ENCODE results near the gene HCRT. TPM values are rescaled to one million over a fixed set of nuclear protein-coding genes. Genes with fewer than 3 reads are reported as not detected.

HCRT gene
- total RNA-seq, 1 donor, result not detected

DNA sequence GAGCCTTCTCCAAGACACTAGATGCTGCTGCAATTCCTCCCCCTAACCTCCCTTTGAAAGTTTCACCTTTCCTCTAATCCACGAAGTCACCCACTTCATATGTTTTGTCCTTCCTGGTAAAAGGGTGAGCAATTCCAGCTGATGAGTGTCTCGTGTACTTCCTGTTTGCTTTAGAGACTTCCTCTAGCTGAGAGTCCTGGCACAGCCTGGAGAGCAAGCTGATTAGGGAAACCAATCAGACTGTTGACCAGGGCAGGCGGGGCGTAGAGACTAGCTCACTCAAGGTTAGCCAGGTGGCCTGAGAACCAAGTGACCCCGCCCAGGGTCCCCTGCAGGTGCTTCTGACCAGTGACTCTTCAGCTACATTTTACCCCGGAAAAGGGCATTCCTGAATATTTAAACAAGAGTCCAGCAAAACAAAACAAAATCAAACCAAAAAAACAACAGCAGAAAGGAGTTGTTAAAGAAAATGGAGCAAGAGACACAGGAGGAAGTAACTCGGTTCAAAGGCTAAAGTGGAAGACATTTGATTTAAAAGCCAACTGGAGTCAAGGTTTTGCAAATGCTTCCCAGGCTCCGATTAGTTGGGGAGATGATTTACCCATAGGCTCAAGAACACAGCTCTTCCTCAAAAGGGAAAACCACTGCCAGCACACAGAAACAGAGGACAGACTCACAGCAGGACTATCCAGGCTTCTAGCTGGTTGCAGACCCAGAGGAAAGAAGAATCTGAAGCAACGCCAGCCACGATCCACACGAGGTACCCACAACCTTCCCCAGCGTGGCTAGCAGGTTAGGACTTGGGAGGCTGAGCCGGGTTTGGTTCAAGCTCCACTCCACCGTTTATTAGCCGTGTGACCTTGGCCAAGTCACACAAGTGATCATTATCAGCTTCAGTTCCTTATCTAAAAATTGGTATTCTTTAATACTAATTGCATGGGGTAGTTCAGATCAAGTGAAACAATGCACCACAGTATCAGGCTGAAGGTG, 49.3 kb downstream of the HCRT start:
- Histone ChIP-seq H3K4me3 (ENCODE audit: insufficient read depth, low read length) (no peak overlapping the region), H4K20me1 (ENCODE audit: insufficient read depth, low read length) (peaks cover 69% of the 10 kb centered on the region), H3K4me1 (ENCODE audit: insufficient read depth, low read length) (peaks cover 38% of the 10 kb centered on the region), H3K27ac (ENCODE audit: low read depth, low read length) (peak overlapping the region; percentile 24), H3K79me2 (ENCODE audit: insufficient read depth, low read length) (peaks cover 97% of the 10 kb centered on the region), H3K9me3 (ENCODE audit: low read depth, low read length) (no peaks in the 10 kb centered on the region), H3K4me2 (ENCODE audit: insufficient read depth, low read length) (peak overlapping the region; percentile 9), H3K27me3 (ENCODE audit: insufficient read depth, low read length) (no peaks in the 10 kb centered on the region), H3K36me3 (ENCODE audit: insufficient read depth, low read length) (peaks cover 11% of the 10 kb centered on the region), H2AFZ (ENCODE audit: low read length) (no peak overlapping the region)
- DNase-seq (ENCODE audit: insufficient read length, low spot score, missing footprints), result peak; percentile 90
- TF ChIP-seq, protein P1, sequence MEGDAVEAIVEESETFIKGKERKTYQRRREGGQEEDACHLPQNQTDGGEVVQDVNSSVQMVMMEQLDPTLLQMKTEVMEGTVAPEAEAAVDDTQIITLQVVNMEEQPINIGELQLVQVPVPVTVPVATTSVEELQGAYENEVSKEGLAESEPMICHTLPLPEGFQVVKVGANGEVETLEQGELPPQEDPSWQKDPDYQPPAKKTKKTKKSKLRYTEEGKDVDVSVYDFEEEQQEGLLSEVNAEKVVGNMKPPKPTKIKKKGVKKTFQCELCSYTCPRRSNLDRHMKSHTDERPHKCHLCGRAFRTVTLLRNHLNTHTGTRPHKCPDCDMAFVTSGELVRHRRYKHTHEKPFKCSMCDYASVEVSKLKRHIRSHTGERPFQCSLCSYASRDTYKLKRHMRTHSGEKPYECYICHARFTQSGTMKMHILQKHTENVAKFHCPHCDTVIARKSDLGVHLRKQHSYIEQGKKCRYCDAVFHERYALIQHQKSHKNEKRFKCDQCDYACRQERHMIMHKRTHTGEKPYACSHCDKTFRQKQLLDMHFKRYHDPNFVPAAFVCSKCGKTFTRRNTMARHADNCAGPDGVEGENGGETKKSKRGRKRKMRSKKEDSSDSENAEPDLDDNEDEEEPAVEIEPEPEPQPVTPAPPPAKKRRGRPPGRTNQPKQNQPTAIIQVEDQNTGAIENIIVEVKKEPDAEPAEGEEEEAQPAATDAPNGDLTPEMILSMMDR (IDR thresholded peaks at IDR 0.05; ENCODE audit: extremely low read depth, low read depth, low read length), result no peak

DNA sequence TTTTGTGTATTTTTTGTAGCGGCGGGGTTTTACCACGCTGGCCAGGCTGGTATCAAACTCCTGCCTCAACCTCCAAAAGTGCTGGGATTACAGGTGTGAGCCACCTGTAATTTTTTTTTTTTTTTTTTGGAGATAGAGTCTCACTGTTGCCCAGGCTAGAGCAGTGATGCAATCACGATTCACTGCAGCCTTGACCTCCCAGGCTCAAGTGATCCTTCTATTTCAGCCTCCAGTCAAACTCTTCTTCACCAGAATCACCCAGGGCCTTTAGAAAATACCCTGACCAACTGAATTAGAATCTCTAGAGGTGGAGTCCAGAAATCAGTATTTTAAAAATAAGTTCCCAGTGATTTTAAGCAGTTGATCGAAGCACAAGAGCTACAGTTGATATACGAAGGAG, 50.1 kb downstream of the HCRT start:
- Histone ChIP-seq H4K20me1 (ENCODE audit: insufficient read depth, low read length) (peaks cover 75% of the 10 kb centered on the region), H3K27ac (ENCODE audit: low read depth, low read length) (peak overlapping the region; percentile 24), H3K4me3 (ENCODE audit: insufficient read depth, low read length) (no peak overlapping the region), H3K27me3 (ENCODE audit: insufficient read depth, low read length) (no peaks in the 10 kb centered on the region), H3K4me1 (ENCODE audit: insufficient read depth, low read length) (peaks cover 38% of the 10 kb centered on the region), H3K36me3 (ENCODE audit: insufficient read depth, low read length) (peaks cover 15% of the 10 kb centered on the region), H3K79me2 (ENCODE audit: insufficient read depth, low read length) (peaks cover 98% of the 10 kb centered on the region), H2AFZ (ENCODE audit: low read length) (no peak overlapping the region), H3K4me2 (ENCODE audit: insufficient read depth, low read length) (no peak overlapping the region), H3K9me3 (ENCODE audit: low read depth, low read length) (no peaks in the 10 kb centered on the region)
- DNase-seq (ENCODE audit: insufficient read length, low spot score, missing footprints), result no peak
- TF ChIP-seq, protein P1 (IDR thresholded peaks at IDR 0.05; ENCODE audit: extremely low read depth, low read depth, low read length), result no peak

Other genes with a start within 250 kb of the HCRT start
- 87.6 and 96.4 TPM in 2 replicates for gene CNP, start 218.7 kb downstream of the HCRT start, total RNA-seq
- 75.3 and 76.3 TPM in 2 replicates for gene DNAJC7, start 168.0 kb downstream of the HCRT start, total RNA-seq
- 38.0 and 39.1 TPM in 2 replicates for gene NKIRAS2, start 165.4 kb downstream of the HCRT start, total RNA-seq
- gene C17orf113, start 134.9 kb downstream of the HCRT start, total RNA-seq, result under 0.01 and 0.29 TPM in 2 replicates
- gene ZNF385C, start 87.0 kb downstream of the HCRT start, total RNA-seq, result not detected in 2 replicates
- 18.5 and 23.0 TPM in 2 replicates for gene DHX58, start 72.7 kb downstream of the HCRT start, total RNA-seq
- 8.3 and 9.0 TPM in 2 replicates for gene KAT2A, start 64.1 kb downstream of the HCRT start, total RNA-seq
- not detected in 2 replicates for gene HSPB9, start 62.6 kb downstream of the HCRT start, total RNA-seq
- gene RAB5C, start 30.5 kb downstream of the HCRT start, total RNA-seq, result 80.0 and 90.5 TPM in 2 replicates
- gene KCNH4, start 4.3 kb downstream of the HCRT start, total RNA-seq, result not detected in 2 replicates
- gene GHDC, start 9.0 kb upstream of the HCRT start, total RNA-seq, result 26.8 and 31.8 TPM in 2 replicates
- 22.8 and 23.6 TPM in 2 replicates for gene STAT5B, start 90.9 kb upstream of the HCRT start, total RNA-seq
- gene STAT5A, start 103.0 kb upstream of the HCRT start, total RNA-seq, result 35.5 and 38.6 TPM in 2 replicates
- gene STAT3, start 203.0 kb upstream of the HCRT start, total RNA-seq, result 197 and 206 TPM in 2 replicates
- 861 and 988 TPM in 2 replicates for gene CAVIN1, start 237.8 kb upstream of the HCRT start, total RNA-seq

Data from osteoblast (primary cell).